Trophoblast cell (in vitro differentiated cells and primary cell): ENCODE results near the gene SOAT2.
A peak's percentile ranks its signal among the peaks of the same experiment; 100 is the strongest.

ENCODE experiments used
- DNase-seq, 2 donors: peaks; one replicate each; pipeline ENCODE4 v3.0.0-alpha.2; 2016
- H2AFZ ChIP-seq: 2 replicates; pipeline ENCODE4 v1.6.1; 2013; ENCODE audit warnings: low read length, moderate library complexity, mild to moderate bottlenecking; ENCODE audit not compliant: insufficient read depth, poor library complexity
- H2AK5ac ChIP-seq: 2 replicates; pipeline ENCODE4 v1.6.1; 2013; ENCODE audit warnings: mild to moderate bottlenecking, low read length
- H2BK120ac ChIP-seq: 2 replicates; pipeline ENCODE4 v1.6.1; 2013; ENCODE audit warnings: low read length, mild to moderate bottlenecking, moderate library complexity; ENCODE audit not compliant: insufficient read depth, poor library complexity
- H2BK12ac ChIP-seq: 2 replicates; pipeline ENCODE4 v1.6.1; 2013; ENCODE audit warnings: mild to moderate bottlenecking, low read length, moderate library complexity
- H2BK5ac ChIP-seq: 2 replicates; pipeline ENCODE4 v1.6.1; 2013; ENCODE audit warnings: low read length, low read depth, moderate library complexity, mild to moderate bottlenecking; ENCODE audit not compliant: poor library complexity
- H3K14ac ChIP-seq: 2 replicates; pipeline ENCODE4 v1.6.1; 2013; ENCODE audit warnings: mild to moderate bottlenecking, low read length
- H3K18ac ChIP-seq: 2 replicates; pipeline ENCODE4 v1.6.1; 2013; ENCODE audit warnings: mild to moderate bottlenecking, low read length
- H3K23ac ChIP-seq: 2 replicates; pipeline ENCODE4 v1.6.1; 2013; ENCODE audit warnings: low read length
- H3K27ac ChIP-seq: 2 replicates; pipeline ENCODE4 v1.5.1; 2013; ENCODE audit warnings: low read depth, mild to moderate bottlenecking, inconsistent platforms, low read length, moderate library complexity
- H3K27me3 ChIP-seq: 2 replicates; pipeline ENCODE4 v1.6.1; 2013; ENCODE audit warnings: inconsistent platforms, mild to moderate bottlenecking, low read length, moderate library complexity; ENCODE audit not compliant: insufficient read depth
- H3K36me3 ChIP-seq, 2 experiments: 1 replicate in 1 of 2; 2 replicates in 1 of 2; pipeline ENCODE4 v1.6.1; 2013; ENCODE audit warnings: low read length in 2 of 2, mild to moderate bottlenecking in 2 of 2, moderate library complexity in 1 of 2; ENCODE audit not compliant: insufficient read depth in 2 of 2, control insufficient read depth in 1 of 2
- H3K4ac ChIP-seq: 2 replicates; pipeline ENCODE4 v1.6.1; 2013; ENCODE audit warnings: low read depth, mild to moderate bottlenecking, low read length, moderate library complexity
- H3K4me1 ChIP-seq, 2 experiments: 1 replicate in 1 of 2; 2 replicates in 1 of 2; pipeline ENCODE4 v1.6.1; 2013; ENCODE audit warnings: low read length in 2 of 2, mild to moderate bottlenecking in 2 of 2, moderate library complexity in 1 of 2; ENCODE audit not compliant: insufficient read depth in 2 of 2, control insufficient read depth in 1 of 2
- H3K4me2 ChIP-seq: 2 replicates; pipeline ENCODE4 v1.6.1; 2013; ENCODE audit warnings: inconsistent platforms, mild to moderate bottlenecking, low read length, moderate library complexity
- H3K4me3 ChIP-seq: 2 replicates; pipeline ENCODE4 v1.5.1; 2013; ENCODE audit warnings: mild to moderate bottlenecking, low read depth, low read length, inconsistent platforms
- H3K79me1 ChIP-seq: one replicate; pipeline ENCODE4 v1.6.1; 2013; ENCODE audit warnings: low read length
- H3K79me2 ChIP-seq: 2 replicates; pipeline ENCODE4 v1.6.1; 2013; ENCODE audit warnings: low read length, mild to moderate bottlenecking; ENCODE audit not compliant: control insufficient read depth, insufficient read depth, poor library complexity
- H3K9ac ChIP-seq: 2 replicates; pipeline ENCODE4 v1.6.1; 2013; ENCODE audit warnings: mild to moderate bottlenecking, low read length
- H3K9me3 ChIP-seq: 2 replicates; pipeline ENCODE4 v1.6.1; 2013; ENCODE audit warnings: low read depth, mild to moderate bottlenecking, control low read depth, inconsistent platforms, low read length; ENCODE audit not compliant: insufficient read depth
- H4K12ac ChIP-seq: 2 replicates; pipeline ENCODE4 v1.6.1; 2013; ENCODE audit warnings: low read depth, mild to moderate bottlenecking, low read length, moderate library complexity
- H4K8ac ChIP-seq: 2 replicates; pipeline ENCODE4 v1.6.1; 2013; ENCODE audit warnings: low read depth, mild to moderate bottlenecking, low read length, moderate library complexity
- H4K91ac ChIP-seq: one replicate; pipeline ENCODE4 v1.6.1; 2013; ENCODE audit warnings: low read depth, mild to moderate bottlenecking, low read length, moderate library complexity
- WGBS: extraction: QIAGEN DNeasy Blood & Tissue Kit; methylation state at CpG from one replicate; pipeline ENCODE4 v1.1.7; 2013; ENCODE audit warnings: missing lambda C conversion rate; ENCODE audit not compliant: insufficient read length, insufficient coverage; ENCODE audit errors: extremely low coverage; 5-methylcytosine and 5-hydroxymethylcytosine counted together

The SOAT2 gene

DNA sequence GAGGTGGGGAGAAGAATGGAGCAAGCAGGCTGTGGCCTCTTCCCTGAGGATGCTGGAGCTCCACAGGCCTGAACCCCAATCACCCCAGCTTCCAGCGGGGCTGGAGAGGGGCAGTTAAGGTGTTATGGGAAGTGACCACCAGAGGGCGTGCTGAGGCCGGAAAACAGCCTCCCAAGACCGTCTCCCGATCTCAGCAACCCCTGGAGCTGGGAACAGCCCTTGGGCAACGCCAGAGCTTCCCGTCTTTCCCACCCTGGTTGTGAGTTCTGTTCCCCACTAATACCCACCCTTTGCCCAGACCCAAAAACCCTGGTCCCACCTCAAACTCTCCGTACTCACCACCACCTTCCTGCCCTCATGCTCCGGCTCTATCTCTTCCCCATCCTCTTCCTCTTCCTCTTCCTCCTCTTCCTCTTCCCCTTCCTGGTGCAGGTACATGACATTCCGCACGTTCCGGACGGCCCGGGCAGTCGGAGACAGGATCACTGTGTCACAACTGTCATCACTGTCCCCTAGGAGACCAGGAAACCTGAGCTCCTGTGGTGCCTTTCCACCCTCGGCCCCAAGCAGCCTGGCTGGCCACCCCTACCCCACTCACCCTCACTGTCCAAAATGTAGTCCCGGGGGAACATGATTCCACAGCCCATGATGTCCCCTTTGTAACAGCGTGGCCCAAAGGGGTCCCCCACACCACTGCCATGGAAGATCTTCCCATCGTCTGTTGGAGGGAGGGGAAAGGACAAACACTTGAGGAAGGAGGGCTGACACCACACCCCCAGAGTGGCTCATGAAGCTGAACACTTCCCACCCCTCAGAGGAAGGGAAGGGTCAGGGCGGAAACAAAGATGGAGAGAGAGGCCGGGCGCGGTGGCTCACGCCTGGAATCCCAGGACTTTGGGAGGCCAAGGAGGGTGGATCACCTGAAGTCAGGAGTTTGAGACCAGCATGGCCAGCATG lies 37.0 kb upstream of the SOAT2 start:
- Histone ChIP-seq H3K79me2 (no peaks in the 10 kb centered on the region), H3K9me3 (peaks cover 4% of the 10 kb centered on the region), H4K12ac (no peak overlapping the region), H3K4ac (no peak overlapping the region), H3K4me2 (no peak overlapping the region), H2BK5ac (no peak overlapping the region), H3K27ac (no peak overlapping the region), H2BK12ac (no peak overlapping the region), H2AK5ac (no peak overlapping the region), H2BK120ac (no peak overlapping the region), H4K8ac (no peak overlapping the region), H3K79me1 (no peaks in the 10 kb centered on the region), H4K91ac (no peak overlapping the region), H3K23ac (no peak overlapping the region), H3K14ac (no peak overlapping the region), H3K4me3 (no peak overlapping the region), H2AFZ (no peak overlapping the region), H3K18ac (no peak overlapping the region), H3K27me3 (no peaks in the 10 kb centered on the region), H3K9ac (no peak overlapping the region), H3K36me3 (peaks cover 14 to 20% of the 10 kb centered on the region in 2 experiments), H3K4me1 (no peaks in the 10 kb centered on the region)
- DNase-seq: peak; percentile 83 to 85
- no CpG with 5 or more reads among the region's 24 CpGs for WGBS

DNA sequence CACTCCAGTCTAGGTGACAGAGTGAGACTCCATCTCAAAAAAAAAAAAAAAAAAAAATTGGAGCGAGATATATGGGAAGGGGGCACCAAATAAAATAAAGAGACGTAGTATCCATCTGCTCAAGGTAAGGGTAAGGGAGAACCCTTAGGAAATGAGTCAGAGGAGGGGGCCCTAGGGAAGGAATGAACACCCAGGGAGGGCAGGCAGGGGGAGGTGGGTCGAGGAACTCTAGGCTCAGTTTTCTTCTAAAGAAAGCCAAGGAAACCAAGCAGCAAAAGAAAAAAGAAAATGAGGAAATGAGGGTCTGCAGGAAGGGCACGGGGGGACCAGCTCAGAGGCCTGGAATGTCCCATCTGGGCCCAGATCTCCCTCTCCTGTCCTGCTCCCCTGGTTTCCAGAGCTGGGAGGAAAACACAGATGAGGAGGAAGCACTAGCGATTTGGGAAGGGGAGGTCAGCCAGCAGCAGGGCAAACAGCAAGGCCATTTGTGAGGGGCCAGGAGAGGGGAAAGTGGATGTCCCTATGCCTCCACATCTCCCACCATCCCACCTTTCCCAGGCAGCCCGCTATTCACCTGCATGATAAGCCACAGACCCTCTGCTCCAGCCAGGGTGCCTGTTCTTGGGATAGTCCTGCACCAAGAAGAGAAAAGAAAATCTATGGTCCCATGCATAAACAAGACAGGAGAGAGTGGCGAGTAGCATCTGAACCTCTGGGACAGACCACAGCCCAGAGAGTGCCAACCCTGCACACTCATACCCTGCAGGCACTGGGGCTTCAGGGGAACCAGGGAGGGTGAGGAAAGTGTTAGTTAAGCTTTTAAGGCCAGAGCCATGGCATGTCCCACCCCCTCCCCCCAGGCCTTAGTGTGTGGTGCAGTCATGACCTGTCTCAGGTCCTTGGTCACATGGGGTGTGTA lies 36.0 kb upstream of the SOAT2 start:
- Histone ChIP-seq H3K79me1 (no peaks in the 10 kb centered on the region), H3K4me1 (no peaks in the 10 kb centered on the region), H3K27me3 (no peaks in the 10 kb centered on the region), H4K12ac (no peak overlapping the region), H3K36me3 (peaks cover 14 to 20% of the 10 kb centered on the region in 2 experiments), H2BK120ac (no peak overlapping the region), H3K4ac (no peak overlapping the region), H3K27ac (no peak overlapping the region), H3K18ac (no peak overlapping the region), H2AK5ac (no peak overlapping the region), H4K8ac (no peak overlapping the region), H3K9me3 (peaks cover 4% of the 10 kb centered on the region), H3K79me2 (no peaks in the 10 kb centered on the region), H3K4me2 (no peak overlapping the region), H2BK12ac (no peak overlapping the region), H3K4me3 (no peak overlapping the region), H3K9ac (no peak overlapping the region), H2AFZ (no peak overlapping the region), H4K91ac (no peak overlapping the region), H3K23ac (no peak overlapping the region), H3K14ac (no peak overlapping the region), H2BK5ac (no peak overlapping the region)
- no peak for DNase-seq
- WGBS: no CpG with 5 or more reads among the region's 7 CpGs

DNA sequence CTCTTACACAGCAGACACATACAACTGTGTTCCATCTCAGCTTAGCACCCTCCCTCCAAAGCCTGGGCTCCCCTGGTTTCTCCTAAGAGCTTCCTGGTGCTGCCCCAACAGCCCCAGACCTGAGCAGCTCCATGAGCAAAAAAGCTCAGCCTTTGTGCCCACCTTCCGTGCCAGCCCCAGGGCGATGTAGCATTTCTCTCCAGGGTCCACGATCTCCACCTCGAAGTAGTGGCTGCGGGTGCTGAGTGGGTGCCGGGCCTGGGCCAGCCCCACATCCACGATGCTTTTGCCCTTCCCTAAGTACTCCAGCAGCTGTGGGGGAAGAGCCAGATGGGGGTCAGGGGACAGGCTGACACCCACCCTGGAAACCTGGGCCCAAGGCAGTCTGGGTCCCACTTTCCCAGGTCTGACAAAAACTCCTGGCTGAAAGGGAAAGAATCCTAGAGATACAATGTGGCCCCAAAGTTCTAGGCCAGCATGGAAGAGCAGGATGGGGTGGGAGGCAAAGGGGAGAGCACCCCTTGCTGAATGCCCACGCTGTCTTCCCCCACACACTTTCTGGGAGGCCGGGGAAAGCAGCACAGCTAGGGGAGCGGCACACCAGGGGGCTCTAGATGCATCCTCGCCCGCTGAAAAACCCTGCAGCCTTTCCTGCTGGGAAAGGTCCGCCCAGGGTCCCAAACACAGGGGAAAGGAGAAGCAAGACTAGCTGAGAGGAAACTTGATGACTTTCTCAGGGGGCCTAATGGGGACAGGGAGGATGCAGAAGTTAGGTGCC lies 35.1 kb upstream of the SOAT2 start:
- Histone ChIP-seq H3K18ac (no peak overlapping the region), H3K79me1 (no peaks in the 10 kb centered on the region), H3K4ac (no peak overlapping the region), H3K36me3 (peaks cover 14 to 20% of the 10 kb centered on the region in 2 experiments), H2BK120ac (no peak overlapping the region), H3K27ac (no peak overlapping the region), H4K12ac (no peak overlapping the region), H3K4me3 (no peak overlapping the region), H3K4me2 (no peak overlapping the region), H3K79me2 (no peaks in the 10 kb centered on the region), H3K9ac (no peak overlapping the region), H3K14ac (no peak overlapping the region), H2AFZ (no peak overlapping the region), H3K9me3 (peaks cover 4% of the 10 kb centered on the region), H2BK12ac (no peak overlapping the region), H4K91ac (no peak overlapping the region), H3K23ac (no peak overlapping the region), H4K8ac (no peak overlapping the region), H2BK5ac (no peak overlapping the region), H2AK5ac (no peak overlapping the region), H3K27me3 (no peaks in the 10 kb centered on the region), H3K4me1 (no peaks in the 10 kb centered on the region)
- no peak for DNase-seq
- WGBS: no CpG with 5 or more reads among the region's 13 CpGs
